GM12872 (cell line): ENCODE results near the gene KIAA1210.

Source experiments
- CTCF ChIP-seq: IDR thresholded peaks from 3 replicates; pipeline ENCODE4 v1.5.1; 2011; ENCODE audit warnings: low read depth, mild to moderate bottlenecking, low read length, moderate library complexity; ENCODE audit not compliant: insufficient read depth

KIAA1210 gene

GRCh38 chrX:119067023-119067739 is 60.4 kb downstream of the KIAA1210 start:
- TF ChIP-seq CTCF = peak; percentile 57

GRCh38 chrX:119063428-119063827 is 64.2 kb downstream of the KIAA1210 start:
- TF ChIP-seq CTCF = no peak

- TF ChIP-seq CTCF = no peak
Observed at GRCh38 chrX:119062750-119063374, 64.8 kb downstream of the KIAA1210 start.

- TF ChIP-seq CTCF = no peak
Observed at GRCh38 chrX:119055687-119056086, 71.9 kb downstream of the KIAA1210 start.

- TF ChIP-seq CTCF = no peak
Observed at GRCh38 chrX:119045884-119046283, 81.7 kb downstream of the KIAA1210 start.

- TF ChIP-seq CTCF = no peak
Observed at GRCh38 chrX:119042996-119043395, 84.6 kb downstream of the KIAA1210 start.

- no peak for TF ChIP-seq CTCF
Observed at GRCh38 chrX:119042040-119042439, 85.6 kb downstream of the KIAA1210 start.
